ENCODE results near the gene CPSF7.
"Not testable (repeated sequence)": the region's sequence is repeated elsewhere in the genome, so short reads cannot be mapped to it uniquely, and the experiment has no call there.

The CPSF7 gene

GRCh38 chr11:61383859-61384258, 45.9 kb downstream of the CPSF7 start:
- DNase-seq (ENCODE audit: low spot score) = not testable (repeated sequence)

GRCh38 chr11:61380884-61381283, 48.9 kb downstream of the CPSF7 start:
- DNase-seq (ENCODE audit: low spot score) = no peak

- DNase-seq (ENCODE audit: low spot score) = no peak
Observed at GRCh38 chr11:61378713-61379313, 51.0 kb downstream of the CPSF7 start.

- DNase-seq (ENCODE audit: low spot score) = no peak
Observed at GRCh38 chr11:61377461-61378160, 52.2 kb downstream of the CPSF7 start.

GRCh38 chr11:61375761-61376108, 54.0 kb downstream of the CPSF7 start:
- DNase-seq (ENCODE audit: low spot score) = no peak

GRCh38 chr11:61372659-61373420, 56.9 kb downstream of the CPSF7 start:
- DNase-seq (ENCODE audit: low spot score) = no peak

- DNase-seq (ENCODE audit: low spot score) = no peak
Observed at GRCh38 chr11:61370349-61371005, 59.3 kb downstream of the CPSF7 start.

GRCh38 chr11:61369372-61370348, 60.1 kb downstream of the CPSF7 start:
- no peak for DNase-seq (ENCODE audit: low spot score)

GRCh38 chr11:61368646-61369045, 61.1 kb downstream of the CPSF7 start:
- no peak for DNase-seq (ENCODE audit: low spot score)

- no peak for DNase-seq (ENCODE audit: low spot score)
Observed at GRCh38 chr11:61367406-61367805, 62.4 kb downstream of the CPSF7 start.

GRCh38 chr11:61364012-61364675, 65.6 kb downstream of the CPSF7 start:
- no peak for DNase-seq (ENCODE audit: low spot score)

- peak; percentile 23 for DNase-seq (ENCODE audit: low spot score)
Observed at GRCh38 chr11:61362542-61362875, 67.3 kb downstream of the CPSF7 start.

GRCh38 chr11:61361741-61362541, 67.8 kb downstream of the CPSF7 start, which contains the start of the genes CYB561A3 and TMEM138:
Gene CYB561A3 (minus strand): TSS chr11:61361882. CDS start chr11:61356713, 5,169 bp downstream.
Gene TMEM138 (plus strand): TSS chr11:61362374. CDS start chr11:61364391, 2,017 bp downstream.
- DNase-seq (ENCODE audit: low spot score) = peak; percentile 94

- no peak for DNase-seq (ENCODE audit: low spot score)
Observed at GRCh38 chr11:61361237-61361740, 68.5 kb downstream of the CPSF7 start.

GRCh38 chr11:61359516-61359915, 70.3 kb downstream of the CPSF7 start:
- DNase-seq (ENCODE audit: low spot score) = no peak

- DNase-seq (ENCODE audit: low spot score) = no peak
Observed at GRCh38 chr11:61358566-61358965, 71.2 kb downstream of the CPSF7 start.

GRCh38 chr11:61357894-61358239, 71.9 kb downstream of the CPSF7 start:
- no peak for DNase-seq (ENCODE audit: low spot score)

GRCh38 chr11:61357233-61357893, 72.4 kb downstream of the CPSF7 start:
- no peak for DNase-seq (ENCODE audit: low spot score)

- DNase-seq (ENCODE audit: low spot score) = no peak
Observed at GRCh38 chr11:61356706-61357105, 73.1 kb downstream of the CPSF7 start.
